Astrocyte of the hippocampus (primary cell): ENCODE results near the gene TSPAN31.

ENCODE experiments used
- DNase-seq: peaks from one replicate; pipeline ENCODE4 v3.0.0; 2011; ENCODE audit warnings: low read depth, low spot score

TSPAN31 gene

DNA sequence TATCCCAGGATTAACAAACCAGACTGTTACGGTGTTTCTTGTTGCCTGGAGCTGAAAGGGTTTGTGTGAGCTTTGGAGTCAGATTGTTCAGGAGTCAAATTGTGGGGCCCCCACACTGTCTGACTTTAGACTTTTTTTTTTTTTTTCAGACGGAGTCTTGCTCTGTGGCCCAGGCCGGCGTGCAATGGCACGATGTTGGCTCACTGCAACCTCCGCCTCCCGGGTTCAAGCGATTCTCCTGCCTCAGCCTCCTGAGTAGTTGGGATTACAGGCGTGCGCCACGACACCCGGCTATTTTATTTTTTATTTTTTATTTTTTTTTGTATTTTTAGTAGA, 38.6 kb downstream of the TSPAN31 start:
- DNase-seq, result no peak

DNA sequence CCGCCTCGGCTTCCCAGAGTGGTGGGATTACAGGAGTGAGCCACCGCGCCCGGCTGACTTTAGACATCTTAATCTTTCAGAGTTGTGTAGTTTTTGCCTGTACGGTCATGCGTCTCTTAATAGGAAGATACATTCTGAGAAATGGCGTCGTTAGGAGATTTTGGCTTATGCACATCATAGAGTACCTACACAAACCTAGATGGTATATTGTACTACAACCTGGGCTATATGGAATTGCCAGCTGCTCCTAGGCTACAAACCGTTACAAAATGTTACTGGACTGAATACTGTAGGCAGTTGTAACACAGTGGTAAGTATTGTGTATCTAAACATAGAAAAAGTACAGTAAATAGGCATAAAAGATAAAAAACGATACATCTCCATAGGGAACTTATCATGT, 39.0 kb downstream of the TSPAN31 start:
- no peak for DNase-seq

DNA sequence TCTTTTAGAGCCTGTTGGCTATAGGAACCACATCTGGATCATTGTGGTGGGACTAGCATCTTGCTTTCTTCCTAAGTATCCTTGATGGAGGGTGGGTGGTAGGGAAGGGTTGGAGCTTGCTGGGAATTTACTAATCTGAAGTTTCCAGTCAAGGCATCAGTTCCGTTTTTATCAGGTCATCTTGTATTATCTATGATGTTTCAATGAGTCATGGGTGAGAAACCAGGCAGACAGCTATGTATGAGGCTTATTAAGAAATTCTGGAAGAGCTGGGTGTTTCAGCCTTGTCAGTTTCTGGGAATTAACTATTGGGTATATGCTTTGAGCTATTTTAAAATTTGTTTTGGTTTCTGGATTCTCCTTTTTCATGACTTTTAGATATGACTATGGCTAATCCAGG, 49.1 kb downstream of the TSPAN31 start:
- peak; percentile 31 for DNase-seq

DNA sequence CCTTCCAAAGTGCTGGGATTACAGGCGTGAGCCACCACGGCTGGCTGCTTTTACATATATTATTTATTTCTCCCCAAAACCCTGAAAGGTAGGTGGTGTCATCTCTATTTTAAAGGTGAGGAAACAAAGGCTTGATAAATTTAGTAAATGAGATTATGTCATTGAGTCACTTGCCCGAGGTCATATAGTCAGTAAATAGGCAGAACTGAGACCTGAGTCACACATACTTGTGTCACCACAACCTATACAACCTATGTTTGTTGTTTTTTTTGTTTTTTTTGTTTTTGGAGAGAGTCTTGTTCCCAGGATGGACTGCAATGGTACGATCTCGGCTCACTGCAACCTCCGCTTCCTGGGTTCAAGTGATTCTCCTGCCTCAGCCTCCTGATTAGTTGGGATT, 50.5 kb downstream of the TSPAN31 start:
- DNase-seq, result no peak

DNA sequence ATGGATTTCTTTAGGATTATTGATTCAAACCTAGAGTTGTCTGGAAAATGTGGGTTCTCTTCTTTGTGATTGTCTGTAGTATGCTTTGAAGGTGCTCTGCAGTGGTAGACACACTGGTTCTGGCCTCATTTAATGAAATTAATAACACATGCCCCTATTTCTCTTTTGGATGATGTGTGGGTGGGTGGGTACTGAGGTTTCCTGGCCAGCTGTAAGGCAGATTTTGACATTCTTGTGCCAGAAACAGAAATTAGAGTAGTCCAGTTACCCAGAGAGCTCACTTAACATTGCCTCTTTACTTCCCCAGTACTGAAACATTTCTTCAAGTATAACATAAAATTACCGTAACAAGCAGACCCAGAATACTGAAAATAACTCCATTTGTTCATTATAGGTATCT, 52.2 kb downstream of the TSPAN31 start:
- DNase-seq, result no peak

DNA sequence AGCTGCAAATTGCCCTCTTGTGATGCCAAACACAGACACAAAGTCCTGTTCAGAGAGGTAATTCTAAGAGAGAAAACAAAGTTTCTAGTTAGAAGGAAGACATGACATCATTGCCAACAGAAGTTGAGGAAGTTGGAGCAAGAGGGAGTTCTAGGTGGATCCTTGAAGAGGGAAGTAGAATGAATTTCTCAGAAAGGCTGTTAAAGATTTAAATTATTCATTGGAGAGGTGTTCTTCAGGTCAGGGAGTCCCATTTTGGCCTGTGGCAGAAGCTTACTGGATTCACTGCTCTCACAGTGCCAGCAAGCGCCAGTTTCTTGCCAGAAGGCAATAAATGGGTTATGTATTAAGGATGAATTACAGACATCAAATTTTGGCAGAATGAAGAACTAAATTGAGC, 53.1 kb downstream of the TSPAN31 start:
- no peak for DNase-seq
